Esophagus squamous epithelium (tissue), 4 donors: ENCODE measurements around the gene CHI3L1.

Source experiments
- CTCF ChIP-seq, 6 experiments: fragments of 450-650 bp in 4 of 6; fragments of 200-600 bp in 2 of 6; sonication (generic) in 2 of 6; IDR thresholded peaks; one replicate each; pipeline ENCODE4 v1.5.1; 2016 to 2019; ENCODE audit warnings: antibody characterized with exemption in 6 of 6, mild to moderate bottlenecking in 4 of 6, moderate library complexity in 4 of 6
- POLR2A ChIP-seq, 4 donors: fragments of 450-650 bp; IDR thresholded peaks; one replicate each; pipeline ENCODE4 v1.6.1; 2017; ENCODE audit warnings: antibody characterized with exemption in 4 of 4, mild to moderate bottlenecking in 4 of 4, moderate library complexity in 3 of 4

DNA sequence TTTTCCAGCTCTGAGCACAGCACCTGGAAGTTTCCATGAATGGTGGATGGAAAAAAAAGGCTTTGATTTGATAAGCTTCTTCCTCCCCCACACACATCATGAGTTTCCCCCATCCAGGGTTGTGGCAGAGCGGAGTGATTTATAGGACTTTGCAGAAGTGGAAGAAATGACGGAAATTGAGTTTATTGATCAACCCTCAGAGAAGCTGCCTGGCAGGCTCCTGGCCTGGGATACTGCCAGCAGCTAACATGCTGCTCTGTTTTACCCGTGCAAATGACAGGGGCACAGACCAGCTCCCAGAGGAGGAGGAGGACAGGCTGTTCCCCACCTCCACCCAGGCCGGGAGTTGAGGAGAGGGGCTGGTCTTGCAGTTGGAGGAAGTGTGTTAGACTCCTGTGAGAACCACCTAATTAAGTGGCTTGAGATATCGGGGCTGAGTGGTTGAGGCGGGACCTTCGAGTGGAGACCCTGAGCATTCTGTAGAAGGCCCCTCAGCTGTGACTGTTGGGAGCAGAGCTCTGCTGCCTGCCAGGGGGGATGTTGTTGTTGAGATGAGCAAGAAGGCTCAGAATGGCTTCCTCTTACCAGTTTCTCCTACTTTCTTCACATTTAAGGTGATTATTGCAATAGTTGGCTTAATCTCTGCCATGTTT is 37.2 kb downstream of the CHI3L1 start:
- TF ChIP-seq POLR2A (IDR thresholded peaks at IDR 0.05) (no peak), CTCF (IDR thresholded peaks at IDR 0.05) (no peak)
